Left lung (tissue), 10 donors: ENCODE results near the gene DDA1. TPM values are rescaled to one million over a fixed set of nuclear protein-coding genes. Genes with fewer than 3 reads are reported as not detected.
A peak's percentile ranks its signal among the peaks of the same experiment; 100 is the strongest.

ENCODE experiments used
- ATAC-seq: fragments of 200-7000 bp; cut with Tn5 transposase; one replicate; pipeline ENCODE4 v1.9.1; 2020; ENCODE audit warnings: moderate library complexity
- DNase-seq, 4 donors: peaks; one replicate each; pipeline ENCODE4 v3.0.0-alpha.2; 2013 to 2020
- H3K27ac ChIP-seq, 2 donors: fragments of 200-600 bp; sonication (generic) in 1 of 2; one replicate each; pipeline versions ENCODE4 v1.5.0 to v1.8.0; 2020 to 2021
- H3K27me3 ChIP-seq, 2 donors: fragments of 200-600 bp; sonication (generic) in 1 of 2; one replicate each; pipeline versions ENCODE4 v1.5.0 to v1.8.0; 2020 to 2021
- H3K36me3 ChIP-seq, 2 donors: fragments of 200-600 bp; sonication (generic) in 1 of 2; one replicate each; pipeline versions ENCODE4 v1.5.0 to v1.8.0; 2020 to 2021
- H3K4me1 ChIP-seq, 2 donors: fragments of 200-600 bp; one replicate each; pipeline ENCODE4 v1.8.0; 2021
- H3K4me3 ChIP-seq, 2 donors: fragments of 200-600 bp; sonication (generic) in 1 of 2; one replicate each; pipeline versions ENCODE4 v1.5.0 to v1.8.0; 2020 to 2021; ENCODE audit warnings: mild to moderate bottlenecking in 1 of 2
- H3K9me3 ChIP-seq, 2 donors: fragments of 200-600 bp; sonication (generic) in 1 of 2; one replicate each; pipeline versions ENCODE4 v1.5.0 to v1.8.0; 2020 to 2021
- CTCF ChIP-seq, 2 donors: fragments of 200-600 bp; sonication (generic) in 1 of 2; IDR thresholded peaks; one replicate each; pipeline versions ENCODE4 v1.5.0 to v1.8.0; 2021; ENCODE audit warnings: antibody characterized with exemption in 2 of 2
- intact Hi-C, 2 donors: fragments of 100-400 bp; cut with DNase I; formaldehyde crosslinking; loops; one replicate each; pipeline versions ENCODE4 v1.11.2 to v1.14.2; 2022
- polyA plus RNA-seq, 6 donors: library from polyadenylated mRNA; unstranded; fragments of 120-200 nt; gene quantifications; one replicate each; pipeline ENCODE4 v1.2.1, GENCODE V29; 2013; ENCODE audit not compliant: insufficient read length in 6 of 6
- total RNA-seq, 2 donors: library from RNA; stranded (reverse); fragmentation: NEBNext Ultra II Directional; extraction: Animal tissue kit (Norgen Biotek cat#: 25700); gene quantifications; one replicate each; pipeline ENCODE4 v1.2.1, GENCODE V29; 2021
- donor health status: DM: no; HTN: yes; CAD: no.
- donor health status: DM: no; HTN: no; CAD: no.

DDA1 gene
- total and polyA plus RNA-seq, 8 donors: 24.7 to 44.1 (median 33.0) TPM

GRCh38 chr19:17365361-17365760, 56.0 kb downstream of the DDA1 start:
- no peaks in the 10 kb centered on the region for H3K27me3 ChIP-seq
- H3K4me3 ChIP-seq: no peak overlapping the region
- no peak for TF ChIP-seq CTCF (IDR thresholded peaks at IDR 0.05)
- intact Hi-C loops: no loop called here
- no peaks in the 10 kb centered on the region for H3K9me3 ChIP-seq
- H3K36me3 ChIP-seq: no peaks in the 10 kb centered on the region
- H3K4me1 ChIP-seq: peaks cover 0 to 9% of the 10 kb centered on the region in 2 donors
- ATAC-seq (no peak), DNase-seq (no peak)
- no peak overlapping the region for H3K27ac ChIP-seq

GRCh38 chr19:17370026-17370587, 60.7 kb downstream of the DDA1 start:
- peaks cover 0 to 12% of the 10 kb centered on the region in 2 donors for H3K4me1 ChIP-seq
- peak overlapping the region in 1 of 2 donors; percentile 58 for H3K27ac ChIP-seq
- intact Hi-C loops: no loop called here
- H3K27me3 ChIP-seq: no peaks in the 10 kb centered on the region
- H3K9me3 ChIP-seq: no peaks in the 10 kb centered on the region
- TF ChIP-seq CTCF (IDR thresholded peaks at IDR 0.05): no peak
- peak; percentile 66 for ATAC-seq
- no peak overlapping the region for H3K4me3 ChIP-seq
- no peaks in the 10 kb centered on the region for H3K36me3 ChIP-seq
- peak in 1 of 4 donors; percentile 50 for DNase-seq

Other genes with a start within 250 kb of the DDA1 start
- gene HAUS8, start 234.1 kb upstream of the DDA1 start, total RNA-seq: 10 to 100 TPM in 1 of 2 donors, 1 to 10 TPM in 1; 8.4 to 11.6 TPM
- 10 to 100 TPM; 11.1 to 15.2 (median 13.8) TPM for gene HAUS8, start 234.1 kb upstream of the DDA1 start, polyA plus RNA-seq
- 100 to 1,000 TPM in 1 of 2 donors, 10 to 100 TPM in 1; 89.5 to 149 TPM for gene MYO9B, start 233.8 kb upstream of the DDA1 start, total RNA-seq
- 10 to 100 TPM; 56.5 to 72.6 (median 60.1) TPM for gene MYO9B, start 233.8 kb upstream of the DDA1 start, polyA plus RNA-seq
- 10 to 100 TPM; 23.1 to 25.6 TPM for gene USE1, start 94.2 kb upstream of the DDA1 start, total RNA-seq
- gene USE1, start 94.2 kb upstream of the DDA1 start, polyA plus RNA-seq: 10 to 100 TPM; 28.5 to 40.9 (median 33.5) TPM
- 10 to 100 TPM; 35.4 to 38.0 TPM for gene OCEL1, start 83.3 kb upstream of the DDA1 start, total RNA-seq
- 10 to 100 TPM in 5 of 6 donors, 1 to 10 TPM in 1; 9.7 to 21.2 (median 11.9) TPM for gene OCEL1, start 83.3 kb upstream of the DDA1 start, polyA plus RNA-seq
- 10 to 100 TPM; 48.7 to 56.5 TPM for gene NR2F6, start 63.6 kb upstream of the DDA1 start, total RNA-seq
- gene NR2F6, start 63.6 kb upstream of the DDA1 start, polyA plus RNA-seq: 10 to 100 TPM; 18.6 to 34.9 (median 29.6) TPM
- gene USHBP1, start 44.8 kb upstream of the DDA1 start, total RNA-seq: 1 to 10 TPM; 4.8 to 9.2 TPM
- gene USHBP1, start 44.8 kb upstream of the DDA1 start, polyA plus RNA-seq: 10 to 100 TPM in 5 of 6 donors, 1 to 10 TPM in 1; 9.2 to 13.3 (median 11.9) TPM
- gene BABAM1, start 42.1 kb upstream of the DDA1 start, total RNA-seq: 10 to 100 TPM; 73.1 to 75.5 TPM
- gene BABAM1, start 42.1 kb upstream of the DDA1 start, polyA plus RNA-seq: 100 to 1,000 TPM in 4 of 6 donors, 10 to 100 TPM in 2; 99.3 to 108 (median 102) TPM
- under 1 TPM; 0.45 to 0.55 TPM for gene ANKLE1, start 27.7 kb upstream of the DDA1 start, total RNA-seq
- 1 to 10 TPM; 1.2 to 2.4 (median 1.8) TPM for gene ANKLE1, start 27.7 kb upstream of the DDA1 start, polyA plus RNA-seq
- gene ABHD8, start 6.1 kb upstream of the DDA1 start, total RNA-seq: 10 to 100 TPM; 16.9 to 17.1 TPM
- gene ABHD8, start 6.1 kb upstream of the DDA1 start, polyA plus RNA-seq: 10 to 100 TPM in 4 of 6 donors, 1 to 10 TPM in 2; 6.8 to 11.7 (median 10.2) TPM
- gene MRPL34, start 3.7 kb upstream of the DDA1 start, total RNA-seq: 10 to 100 TPM; 72.9 to 91.9 TPM
- gene MRPL34, start 3.7 kb upstream of the DDA1 start, polyA plus RNA-seq: 10 to 100 TPM; 32.2 to 41.9 (median 37.8) TPM
- gene ANO8, start 25.3 kb downstream of the DDA1 start, total RNA-seq: 10 to 100 TPM; 18.0 to 21.0 TPM
- gene ANO8, start 25.3 kb downstream of the DDA1 start, polyA plus RNA-seq: 10 to 100 TPM in 4 of 6 donors, 1 to 10 TPM in 2; 9.8 to 14.0 (median 12.0) TPM
- 10 to 100 TPM; 16.9 to 23.5 TPM for gene GTPBP3, start 28.0 kb downstream of the DDA1 start, total RNA-seq
- 10 to 100 TPM; 18.1 to 29.0 (median 22.4) TPM for gene GTPBP3, start 28.0 kb downstream of the DDA1 start, polyA plus RNA-seq
- 10 to 100 TPM; 21.9 to 59.5 TPM for gene PLVAP, start 67.8 kb downstream of the DDA1 start, total RNA-seq
- gene PLVAP, start 67.8 kb downstream of the DDA1 start, polyA plus RNA-seq: 10 to 100 TPM; 14.0 to 23.2 (median 18.0) TPM
- 1 to 10 TPM in 1 of 2 donors, under 1 TPM in 1; 0.61 to 1.4 TPM for gene CCDC194, start 84.6 kb downstream of the DDA1 start, total RNA-seq
- gene CCDC194, start 84.6 kb downstream of the DDA1 start, polyA plus RNA-seq: under 1 TPM in 3 of 6 donors, not detected in 3; 0.17 to 0.27 (median 0.20) TPM
- 100 to 1,000 TPM in 1 of 2 donors, 10 to 100 TPM in 1; 90.2 to 104 TPM for gene BST2, start 96.1 kb downstream of the DDA1 start, total RNA-seq
- 10 to 100 TPM; 12.5 to 22.4 (median 18.1) TPM for gene BST2, start 96.1 kb downstream of the DDA1 start, polyA plus RNA-seq
- gene MVB12A, start 110.5 kb downstream of the DDA1 start, total RNA-seq: 10 to 100 TPM; 41.7 to 47.7 TPM
- gene MVB12A, start 110.5 kb downstream of the DDA1 start, polyA plus RNA-seq: 10 to 100 TPM; 44.3 to 59.5 (median 47.1) TPM
- gene TMEM221, start 139.1 kb downstream of the DDA1 start, total RNA-seq: not detected
- 1 to 10 TPM; 1.6 to 2.6 (median 2.0) TPM for gene TMEM221, start 139.1 kb downstream of the DDA1 start, polyA plus RNA-seq
- not detected for gene NXNL1, start 151.4 kb downstream of the DDA1 start, total RNA-seq
- under 1 TPM in 1 of 6 donors, not detected in 5; 0.28 TPM for gene NXNL1, start 151.4 kb downstream of the DDA1 start, polyA plus RNA-seq
- 10 to 100 TPM; 16.9 to 21.9 TPM for gene SLC27A1, start 161.0 kb downstream of the DDA1 start, total RNA-seq
- 10 to 100 TPM; 21.0 to 28.1 (median 26.4) TPM for gene SLC27A1, start 161.0 kb downstream of the DDA1 start, polyA plus RNA-seq
- 10 to 100 TPM; 78.2 to 85.4 TPM for gene PGLS, start 202.1 kb downstream of the DDA1 start, total RNA-seq
- gene PGLS, start 202.1 kb downstream of the DDA1 start, polyA plus RNA-seq: 10 to 100 TPM; 58.0 to 86.5 (median 69.2) TPM
- gene COLGALT1, start 246.1 kb downstream of the DDA1 start, total RNA-seq: 100 to 1,000 TPM; 107 to 170 TPM
- 10 to 100 TPM; 57.0 to 71.2 (median 62.4) TPM for gene COLGALT1, start 246.1 kb downstream of the DDA1 start, polyA plus RNA-seq